ENCODE data around the gene MUC22. TPM values are rescaled to one million over a fixed set of nuclear protein-coding genes. Genes with fewer than 3 reads are reported as not detected.

Gene MUC22
- total RNA-seq, 1 experiment from 2014 or later: not detected

DNA sequence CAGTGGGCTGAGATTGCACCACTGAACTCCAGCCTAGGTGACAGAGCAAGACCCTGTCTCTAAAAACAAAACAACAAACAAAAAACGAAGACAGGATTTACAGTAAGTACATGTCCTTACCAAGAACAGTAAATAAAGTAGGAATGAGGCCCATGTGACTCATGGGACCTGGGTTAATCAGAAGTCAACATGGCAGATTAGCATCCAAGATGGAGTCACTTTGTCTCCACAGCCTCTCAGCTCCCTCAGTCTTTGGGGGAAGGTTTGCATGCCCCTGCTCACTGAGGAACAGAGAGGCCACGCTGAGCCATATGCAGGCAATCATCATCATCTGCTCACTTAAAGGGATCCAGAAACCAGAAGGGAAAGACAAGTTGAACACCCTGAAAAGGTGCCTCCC is 7.8 kb upstream of the MUC22 start:
- H3K9me2 ChIP-seq (replicated peaks; ENCODE audit: insufficient read depth, low read length): no peaks in the 10 kb centered on the region
- H4K20me1 ChIP-seq (ENCODE audit: insufficient read depth, low read depth, low read length): no peaks in the 10 kb centered on the region
- H3K9ac ChIP-seq (ENCODE audit: low read length): no peak overlapping the region
- no peaks in the 10 kb centered on the region for H3K4me1 ChIP-seq (ENCODE audit: low read length)
- no peaks in the 10 kb centered on the region for H3K79me2 ChIP-seq (ENCODE audit: low read length)
- no peak overlapping the region for H3K4me3 ChIP-seq (ENCODE audit: low read length)
- H3K36me3 ChIP-seq (ENCODE audit: insufficient read depth, low read length): no peaks in the 10 kb centered on the region
- H3K27me3 ChIP-seq (ENCODE audit: low read length): no peaks in the 10 kb centered on the region
- H3K4me2 ChIP-seq (ENCODE audit: low read depth, low read length, poor library complexity, severe bottlenecking): no peak overlapping the region
- DNase-seq: no peak
- H2AFZ ChIP-seq (ENCODE audit: low read length): no peak overlapping the region
- H3K27ac ChIP-seq (ENCODE audit: low read length): no peak overlapping the region
- H3K9me3 ChIP-seq (ENCODE audit: low read length): no peaks in the 10 kb centered on the region

- Histone ChIP-seq H3K4me2 (ENCODE audit: low read depth, low read length, poor library complexity, severe bottlenecking) (no peak overlapping the region), H3K4me1 (ENCODE audit: low read length) (no peaks in the 10 kb centered on the region), H3K79me2 (ENCODE audit: low read length) (no peaks in the 10 kb centered on the region), H3K9me3 (ENCODE audit: low read length) (no peaks in the 10 kb centered on the region), H3K9ac (ENCODE audit: low read length) (no peak overlapping the region), H4K20me1 (ENCODE audit: insufficient read depth, low read depth, low read length) (no peaks in the 10 kb centered on the region), H3K9me2 (replicated peaks; ENCODE audit: insufficient read depth, low read length) (no peaks in the 10 kb centered on the region), H2AFZ (ENCODE audit: low read length) (no peak overlapping the region), H3K27me3 (ENCODE audit: low read length) (no peaks in the 10 kb centered on the region), H3K27ac (ENCODE audit: low read length) (no peak overlapping the region), H3K36me3 (ENCODE audit: insufficient read depth, low read length) (no peaks in the 10 kb centered on the region), H3K4me3 (ENCODE audit: low read length) (no peak overlapping the region)
- no peak for DNase-seq
These were observed 5.5 kb upstream of the MUC22 start for GRCh38 chr6:31004794-31005193.

DNA sequence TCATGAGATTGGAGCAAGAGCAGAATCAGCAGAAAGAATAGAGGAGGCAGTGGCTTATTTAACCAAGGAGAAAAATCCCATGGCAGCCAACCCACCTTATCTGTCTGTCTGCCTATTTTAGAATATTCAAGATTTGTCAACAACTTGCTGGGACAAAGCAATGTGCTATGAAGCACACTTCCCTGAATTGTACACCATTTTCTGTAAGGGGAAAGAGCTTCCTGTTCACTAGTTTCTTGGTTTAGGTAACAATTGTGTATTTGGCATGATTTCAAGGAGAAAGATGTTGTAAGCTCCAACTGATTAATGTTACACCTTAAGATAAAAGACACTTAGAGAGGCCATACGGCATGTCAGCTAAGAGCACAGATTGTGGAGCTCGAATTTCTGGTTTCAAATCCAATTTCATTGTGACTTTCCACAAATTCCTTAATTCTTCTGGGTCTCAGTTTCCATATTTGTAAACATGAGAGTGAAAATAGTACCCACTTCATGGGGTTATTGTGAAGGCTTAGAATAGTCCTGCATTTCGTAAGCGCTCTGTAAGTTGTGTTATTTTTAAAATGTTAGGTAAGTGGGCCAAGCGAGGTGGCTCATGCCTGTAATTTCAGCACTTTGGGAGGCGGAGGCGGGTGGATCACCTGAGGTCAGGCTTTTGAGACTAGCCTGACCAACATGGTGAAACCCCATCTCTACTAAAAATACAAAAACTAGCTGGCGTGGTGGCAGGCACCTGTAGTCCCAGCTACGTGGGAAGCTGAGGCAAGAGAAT is 4.8 kb upstream of the MUC22 start:
- H3K9ac ChIP-seq (ENCODE audit: low read length): no peak overlapping the region
- no peaks in the 10 kb centered on the region for H3K9me3 ChIP-seq (ENCODE audit: low read length)
- H3K27ac ChIP-seq (ENCODE audit: low read length): no peak overlapping the region
- no peak overlapping the region for H3K4me2 ChIP-seq (ENCODE audit: low read depth, low read length, poor library complexity, severe bottlenecking)
- no peak for DNase-seq
- no peaks in the 10 kb centered on the region for H3K9me2 ChIP-seq (replicated peaks; ENCODE audit: insufficient read depth, low read length)
- H2AFZ ChIP-seq (ENCODE audit: low read length): no peak overlapping the region
- H4K20me1 ChIP-seq (ENCODE audit: insufficient read depth, low read depth, low read length): no peaks in the 10 kb centered on the region
- no peaks in the 10 kb centered on the region for H3K79me2 ChIP-seq (ENCODE audit: low read length)
- H3K4me1 ChIP-seq (ENCODE audit: low read length): no peaks in the 10 kb centered on the region
- H3K27me3 ChIP-seq (ENCODE audit: low read length): no peaks in the 10 kb centered on the region
- no peaks in the 10 kb centered on the region for H3K36me3 ChIP-seq (ENCODE audit: insufficient read depth, low read length)
- no peak overlapping the region for H3K4me3 ChIP-seq (ENCODE audit: low read length)

DNA sequence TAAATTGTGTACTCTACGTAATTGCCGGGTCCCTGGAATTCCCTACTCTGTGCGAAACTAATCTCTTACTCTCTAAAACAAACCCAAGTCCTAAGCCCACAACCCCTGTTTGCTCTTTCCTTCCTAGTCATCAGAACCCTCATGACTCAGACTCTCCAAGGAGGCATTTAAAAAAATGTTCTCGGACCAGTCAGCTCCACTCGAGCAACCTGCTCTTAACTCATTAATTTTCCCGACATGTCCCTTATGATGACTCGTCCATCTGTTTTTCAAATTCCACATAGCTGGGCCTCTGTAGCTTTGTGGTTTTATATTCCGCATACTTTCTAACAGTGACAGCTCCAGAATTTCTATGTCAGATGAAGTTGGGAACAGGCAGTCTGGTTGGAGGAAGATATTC is 2.6 kb upstream of the MUC22 start:
- no peak overlapping the region for H3K4me2 ChIP-seq (ENCODE audit: low read depth, low read length, poor library complexity, severe bottlenecking)
- DNase-seq: no peak
- H3K9ac ChIP-seq (ENCODE audit: low read length): no peak overlapping the region
- H2AFZ ChIP-seq (ENCODE audit: low read length): no peak overlapping the region
- no peak overlapping the region for H3K4me3 ChIP-seq (ENCODE audit: low read length)
- no peaks in the 10 kb centered on the region for H3K27me3 ChIP-seq (ENCODE audit: low read length)
- H3K36me3 ChIP-seq (ENCODE audit: insufficient read depth, low read length): no peaks in the 10 kb centered on the region
- H3K9me3 ChIP-seq (ENCODE audit: low read length): no peaks in the 10 kb centered on the region
- no peaks in the 10 kb centered on the region for H3K4me1 ChIP-seq (ENCODE audit: low read length)
- H3K79me2 ChIP-seq (ENCODE audit: low read length): no peaks in the 10 kb centered on the region
- H3K27ac ChIP-seq (ENCODE audit: low read length): no peak overlapping the region
- H4K20me1 ChIP-seq (ENCODE audit: insufficient read depth, low read depth, low read length): no peaks in the 10 kb centered on the region
- H3K9me2 ChIP-seq (replicated peaks; ENCODE audit: insufficient read depth, low read length): no peaks in the 10 kb centered on the region

- Histone ChIP-seq H4K20me1 (ENCODE audit: insufficient read depth, low read depth, low read length) (no peaks in the 10 kb centered on the region), H3K9me2 (replicated peaks; ENCODE audit: insufficient read depth, low read length) (no peaks in the 10 kb centered on the region), H2AFZ (ENCODE audit: low read length) (no peak overlapping the region), H3K4me2 (ENCODE audit: low read depth, low read length, poor library complexity, severe bottlenecking) (no peak overlapping the region), H3K4me3 (ENCODE audit: low read length) (no peak overlapping the region), H3K27ac (ENCODE audit: low read length) (no peak overlapping the region), H3K4me1 (ENCODE audit: low read length) (no peaks in the 10 kb centered on the region), H3K27me3 (ENCODE audit: low read length) (no peaks in the 10 kb centered on the region), H3K9me3 (ENCODE audit: low read length) (no peaks in the 10 kb centered on the region), H3K9ac (ENCODE audit: low read length) (no peak overlapping the region), H3K79me2 (ENCODE audit: low read length) (no peaks in the 10 kb centered on the region), H3K36me3 (ENCODE audit: insufficient read depth, low read length) (no peaks in the 10 kb centered on the region)
- no peak for DNase-seq
These were observed 2.1 kb upstream of the MUC22 start for GRCh38 chr6:31008165-31008564.

GRCh38 chr6:31009731-31010130 is 543 bp upstream of the MUC22 start:
- no peaks in the 10 kb centered on the region for H3K27me3 ChIP-seq (ENCODE audit: low read length)

GRCh38 chr6:31011153-31011552 is 879 bp downstream of the MUC22 start:
- H3K36me3 ChIP-seq (ENCODE audit: insufficient read depth, low read length): no peaks in the 10 kb centered on the region
- H3K79me2 ChIP-seq (ENCODE audit: low read length): no peaks in the 10 kb centered on the region
- H3K4me1 ChIP-seq (ENCODE audit: low read length): no peaks in the 10 kb centered on the region
- H4K20me1 ChIP-seq (ENCODE audit: insufficient read depth, low read depth, low read length): no peaks in the 10 kb centered on the region
- no peak overlapping the region for H3K9ac ChIP-seq (ENCODE audit: low read length)
- DNase-seq: no peak
- no peaks in the 10 kb centered on the region for H3K27me3 ChIP-seq (ENCODE audit: low read length)
- H3K4me3 ChIP-seq (ENCODE audit: low read length): no peak overlapping the region
- H3K4me2 ChIP-seq (ENCODE audit: low read depth, low read length, poor library complexity, severe bottlenecking): no peak overlapping the region
- H2AFZ ChIP-seq (ENCODE audit: low read length): no peak overlapping the region
- no peak overlapping the region for H3K27ac ChIP-seq (ENCODE audit: low read length)
- H3K9me2 ChIP-seq (replicated peaks; ENCODE audit: insufficient read depth, low read length): no peaks in the 10 kb centered on the region
- H3K9me3 ChIP-seq (ENCODE audit: low read length): no peaks in the 10 kb centered on the region

More at GRCh38 chr6:31009731-31010130, 543 bp upstream of the MUC22 start:
- no peak for DNase-seq
- Histone ChIP-seq H3K4me3 (ENCODE audit: low read length) (no peak overlapping the region), H2AFZ (ENCODE audit: low read length) (no peak overlapping the region), H3K4me1 (ENCODE audit: low read length) (no peaks in the 10 kb centered on the region), H3K9ac (ENCODE audit: low read length) (no peak overlapping the region), H4K20me1 (ENCODE audit: insufficient read depth, low read depth, low read length) (no peaks in the 10 kb centered on the region), H3K9me3 (ENCODE audit: low read length) (no peaks in the 10 kb centered on the region), H3K79me2 (ENCODE audit: low read length) (no peaks in the 10 kb centered on the region), H3K27ac (ENCODE audit: low read length) (no peak overlapping the region), H3K9me2 (replicated peaks; ENCODE audit: insufficient read depth, low read length) (no peaks in the 10 kb centered on the region), H3K36me3 (ENCODE audit: insufficient read depth, low read length) (no peaks in the 10 kb centered on the region), H3K4me2 (ENCODE audit: low read depth, low read length, poor library complexity, severe bottlenecking) (no peak overlapping the region)

- no peaks in the 10 kb centered on the region for H3K27me3 ChIP-seq (ENCODE audit: low read length)
- H2AFZ ChIP-seq (ENCODE audit: low read length): no peak overlapping the region
- no peaks in the 10 kb centered on the region for H3K4me1 ChIP-seq (ENCODE audit: low read length)
- H4K20me1 ChIP-seq (ENCODE audit: insufficient read depth, low read depth, low read length): no peaks in the 10 kb centered on the region
- H3K9ac ChIP-seq (ENCODE audit: low read length): no peak overlapping the region
- no peaks in the 10 kb centered on the region for H3K9me2 ChIP-seq (replicated peaks; ENCODE audit: insufficient read depth, low read length)
- no peaks in the 10 kb centered on the region for H3K9me3 ChIP-seq (ENCODE audit: low read length)
- no peak for DNase-seq
- no peaks in the 10 kb centered on the region for H3K79me2 ChIP-seq (ENCODE audit: low read length)
- no peak overlapping the region for H3K4me2 ChIP-seq (ENCODE audit: low read depth, low read length, poor library complexity, severe bottlenecking)
- no peak overlapping the region for H3K4me3 ChIP-seq (ENCODE audit: low read length)
- H3K27ac ChIP-seq (ENCODE audit: low read length): no peak overlapping the region
- no peaks in the 10 kb centered on the region for H3K36me3 ChIP-seq (ENCODE audit: insufficient read depth, low read length)
These were observed 6.5 kb downstream of the MUC22 start for GRCh38 chr6:31016659-31017299.

Measured in Karpas-422 (cell line).